HG02759 (cell line): ENCODE data around the gene DIAPH2.
"Not testable (repeated sequence)": the region's sequence is repeated elsewhere in the genome, so short reads cannot be mapped to it uniquely, and the experiment has no call there.

Source experiments
- ATAC-seq: cut with Tn5 transposase; IDR thresholded peaks from one replicate; pipeline ENCODE4 v1.9.1; 2021; ENCODE audit warnings: mild to moderate bottlenecking, moderate library complexity; ENCODE audit not compliant: unreplicated experiment

The DIAPH2 gene

GRCh38 chrX:96684339-96685209 lies at the start of gene DIAPH2:
Gene DIAPH2 (plus strand): TSS chrX:96684842.
- ATAC-seq: peak; percentile 86

DNA sequence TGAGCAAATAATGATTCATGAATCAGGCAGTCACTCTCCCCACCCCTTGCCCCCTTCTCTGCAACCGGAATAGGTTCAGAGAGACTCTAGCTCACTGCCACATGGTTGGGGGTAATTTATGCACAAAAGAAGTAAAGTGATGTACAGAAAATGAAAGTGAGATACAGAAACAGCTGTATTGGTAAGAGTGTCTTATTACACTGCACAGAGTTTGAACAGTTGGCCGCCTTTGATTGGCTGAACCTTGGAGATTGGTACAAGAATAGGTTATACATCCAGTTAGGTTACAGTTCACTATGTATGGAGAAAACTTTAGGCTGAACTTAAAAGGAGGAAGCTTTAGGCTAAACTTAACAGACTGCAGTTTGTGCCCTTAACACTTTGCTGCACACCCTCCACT lies 34.6 kb upstream of the DIAPH2 start:
- no peak for ATAC-seq

DNA sequence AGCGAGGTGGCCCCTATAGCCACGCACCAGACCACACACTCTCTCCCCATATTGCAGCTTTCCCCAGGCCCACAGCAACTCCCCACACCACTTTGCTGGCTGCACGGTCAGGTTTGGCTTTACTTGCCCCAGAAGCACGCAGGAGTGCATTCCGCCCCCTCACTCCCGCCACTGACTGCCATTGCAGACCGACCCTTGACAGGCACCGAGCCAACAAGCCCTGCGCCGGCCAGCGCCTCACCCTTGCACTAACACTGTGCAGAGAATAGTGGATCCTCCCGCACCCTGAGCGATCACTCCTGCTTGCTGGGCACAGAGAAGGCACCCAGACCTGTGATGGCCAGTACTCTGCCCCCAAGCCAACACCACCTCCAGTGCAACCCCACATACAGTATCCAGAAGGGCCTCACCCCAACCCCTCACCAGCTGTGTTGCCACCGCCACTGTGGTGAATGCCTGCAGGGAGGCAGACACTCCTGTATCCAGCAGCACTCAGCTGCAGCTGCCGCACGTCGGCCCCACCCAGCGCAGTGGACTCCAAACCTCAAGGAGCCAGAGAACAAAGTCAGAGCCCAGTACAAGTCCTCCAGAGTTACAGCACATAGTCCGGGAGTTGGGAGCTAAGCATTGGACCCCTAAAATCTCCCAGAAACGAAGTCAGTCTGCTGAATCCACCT lies 28.6 kb upstream of the DIAPH2 start:
- no peak for ATAC-seq

DNA sequence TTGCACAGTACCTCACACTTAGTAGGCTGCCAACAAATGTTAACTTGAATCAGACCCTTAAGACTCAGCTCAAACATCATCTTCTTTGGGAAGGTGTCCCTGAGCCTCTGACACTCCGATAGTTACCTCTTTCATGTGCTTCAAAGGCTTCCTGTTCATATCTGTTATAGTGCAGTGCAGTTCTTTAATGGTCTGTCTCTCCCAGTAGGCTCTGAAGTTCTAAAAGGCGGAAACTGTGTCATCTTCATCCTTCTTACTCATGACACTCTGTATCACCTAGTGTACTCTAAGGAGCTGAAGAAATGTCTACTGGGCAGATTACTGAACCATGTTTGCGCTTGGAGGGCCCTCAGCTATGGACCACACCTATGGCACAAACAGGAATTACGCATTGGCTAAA lies 2.1 kb upstream of the DIAPH2 start:
- no peak for ATAC-seq

- peak; percentile 5 for ATAC-seq
Observed at GRCh38 chrX:96683997-96684338, 674 bp upstream of the DIAPH2 start.

- ATAC-seq: peak; percentile 28
Observed at GRCh38 chrX:96685210-96686099, 813 bp downstream of the DIAPH2 start.

DNA sequence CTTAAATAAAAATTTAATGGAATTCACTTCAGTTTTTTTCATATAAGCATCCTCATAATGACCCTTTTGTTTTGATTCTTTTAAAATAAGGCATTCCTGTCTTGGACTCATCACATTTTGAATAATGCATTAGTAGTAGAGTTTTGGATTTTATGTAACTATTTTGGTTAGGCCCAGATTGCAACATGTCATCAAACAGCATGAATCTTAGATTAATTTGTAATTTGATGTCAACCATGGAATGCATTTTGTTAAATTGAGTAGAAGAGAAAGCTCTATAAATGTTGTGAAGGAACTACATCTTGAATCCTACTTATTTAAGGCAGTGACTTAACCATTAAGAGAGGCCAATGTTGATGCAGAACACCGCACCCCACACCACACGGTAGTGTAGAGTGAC lies 3.1 kb downstream of the DIAPH2 start:
- ATAC-seq: no peak

DNA sequence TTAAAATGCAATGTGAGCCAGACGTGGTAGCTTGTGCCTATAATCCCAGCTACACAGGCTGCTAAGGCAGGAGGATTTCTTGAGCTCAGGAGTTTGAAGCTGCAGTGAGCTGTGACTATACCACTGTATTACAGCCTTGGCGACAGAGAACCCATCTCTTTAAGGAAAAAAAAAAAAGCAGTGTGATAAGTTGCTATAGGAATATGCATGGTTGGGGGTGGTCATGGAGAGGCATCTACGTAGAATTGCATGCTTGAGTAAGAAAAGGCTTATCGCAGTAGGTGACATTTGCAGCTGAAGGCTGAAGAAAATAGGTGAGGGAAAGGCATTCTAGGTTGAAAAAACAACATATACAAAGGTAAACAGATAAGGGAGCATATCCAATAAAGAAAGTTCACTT lies 4.1 kb downstream of the DIAPH2 start:
- no peak for ATAC-seq

DNA sequence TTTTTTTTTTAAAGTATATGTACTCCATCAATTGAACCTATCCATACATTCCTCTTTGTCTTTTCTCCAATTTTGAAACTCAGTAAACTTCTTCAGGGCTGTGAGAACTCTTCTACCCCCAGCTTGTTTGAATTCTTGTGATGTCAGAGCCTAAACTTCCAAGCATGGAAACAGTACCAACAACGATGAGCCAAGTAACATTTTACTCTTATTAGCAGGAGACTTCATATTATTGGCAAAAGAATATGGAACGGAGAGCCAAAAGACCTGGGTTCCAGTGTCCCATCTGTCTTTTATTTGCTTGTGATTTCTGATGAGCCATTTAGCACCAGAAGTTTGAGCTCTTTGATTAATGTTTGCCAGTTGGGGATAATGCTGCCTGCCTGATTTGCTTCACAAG lies 5.3 kb downstream of the DIAPH2 start:
- ATAC-seq: no peak

- no peak for ATAC-seq
Observed at GRCh38 chrX:96692454-96692853, 7.8 kb downstream of the DIAPH2 start.

DNA sequence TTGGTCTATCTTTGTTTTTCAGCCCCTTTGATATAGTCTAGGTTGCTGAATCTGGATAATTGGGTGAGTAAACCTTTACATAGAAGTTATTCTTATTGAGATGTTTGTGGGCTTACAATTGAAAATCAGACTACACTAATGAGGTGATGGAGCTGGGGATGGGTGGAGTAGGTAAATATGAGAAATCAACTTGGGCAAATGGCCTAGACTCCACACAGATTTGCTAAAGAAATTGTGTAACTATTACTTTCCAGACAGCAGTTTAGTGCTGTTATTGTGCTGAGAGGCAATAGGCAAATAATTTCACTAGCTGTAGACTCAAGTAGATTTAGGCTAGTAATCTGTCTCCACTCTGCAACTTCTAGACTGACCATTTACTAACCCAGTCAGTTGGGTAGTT lies 8.2 kb downstream of the DIAPH2 start:
- no peak for ATAC-seq

GRCh38 chrX:96693407-96693806 lies 8.8 kb downstream of the DIAPH2 start:
- no peak for ATAC-seq

DNA sequence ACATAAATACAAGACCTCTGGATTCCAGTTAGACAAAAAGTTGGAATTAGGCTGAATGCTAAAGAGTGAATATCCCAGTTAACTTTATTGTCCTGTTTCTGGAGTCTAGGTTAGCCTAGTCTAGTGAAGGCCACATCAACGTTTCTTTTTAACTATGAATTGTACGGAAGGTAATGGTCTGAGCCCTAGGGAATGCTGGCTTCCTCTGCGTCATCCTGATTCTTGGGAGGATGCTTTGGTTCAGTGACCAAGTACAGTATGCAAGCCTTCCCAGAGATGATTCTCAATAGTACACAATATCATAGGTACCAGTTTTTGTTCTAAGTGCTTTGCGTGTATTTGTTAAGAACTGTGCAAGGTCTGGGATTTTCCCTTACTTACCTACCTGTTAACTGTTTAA lies 11.8 kb downstream of the DIAPH2 start:
- ATAC-seq: no peak

DNA sequence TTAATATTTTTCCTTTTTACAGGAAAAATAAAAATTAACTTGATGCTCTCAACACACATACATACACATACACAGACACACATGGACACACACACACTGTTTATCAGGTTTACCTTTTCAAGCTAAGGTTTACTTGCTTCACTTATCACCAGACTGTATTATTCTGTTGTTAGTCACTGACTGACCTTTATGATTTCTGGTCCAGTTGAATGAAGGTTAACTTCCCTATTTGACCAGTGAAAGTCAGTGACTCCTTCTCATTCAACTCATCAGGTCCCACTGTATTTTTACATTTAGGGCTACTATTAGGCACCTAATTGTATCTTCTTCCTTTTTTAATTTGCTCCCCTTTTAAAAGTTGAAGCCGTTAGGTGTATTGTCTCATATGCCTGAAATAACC lies 16.0 kb downstream of the DIAPH2 start:
- ATAC-seq: no peak

GRCh38 chrX:96703379-96703778 lies 18.7 kb downstream of the DIAPH2 start:
- ATAC-seq: no peak

DNA sequence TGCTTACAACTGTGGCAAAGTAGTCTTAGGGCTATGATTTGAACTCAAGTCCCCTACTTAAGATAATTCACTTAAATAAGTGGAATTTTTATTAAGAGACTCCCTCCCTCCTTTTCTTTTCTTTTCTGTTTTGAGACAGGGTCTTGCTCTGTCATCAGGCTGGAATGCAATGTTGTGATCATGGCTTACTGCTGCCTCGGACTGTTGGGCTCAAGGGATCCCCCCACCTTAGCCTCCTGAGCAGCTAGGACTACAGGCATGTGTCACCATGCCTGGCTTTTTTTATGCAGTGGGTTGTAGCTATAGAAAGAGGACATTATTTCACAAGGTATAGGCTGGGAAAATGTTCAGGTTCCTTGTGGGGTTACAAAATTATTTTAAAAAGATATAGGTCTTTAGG lies 19.2 kb downstream of the DIAPH2 start:
- no peak for ATAC-seq

- ATAC-seq: no peak
Observed at GRCh38 chrX:96704629-96705028, 20.0 kb downstream of the DIAPH2 start.

DNA sequence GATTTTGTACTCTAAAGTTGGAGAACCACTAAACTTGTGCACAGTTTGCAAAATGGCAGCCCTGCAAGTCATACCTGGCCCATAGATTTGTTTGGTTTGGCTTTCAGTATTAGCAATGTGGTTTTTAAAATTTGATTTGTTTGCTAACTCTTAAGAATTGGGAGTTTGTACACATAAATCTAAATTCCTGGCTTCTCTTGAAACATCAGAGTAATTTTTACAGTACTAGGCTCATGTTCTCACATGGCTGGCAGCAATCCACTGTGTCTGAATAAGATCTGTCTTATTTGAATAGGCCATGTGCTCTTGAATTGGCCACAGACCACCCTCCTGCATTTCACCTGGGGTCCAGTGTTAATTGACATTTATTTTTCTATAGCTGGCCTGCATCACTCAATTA lies 21.3 kb downstream of the DIAPH2 start:
- ATAC-seq: no peak

DNA sequence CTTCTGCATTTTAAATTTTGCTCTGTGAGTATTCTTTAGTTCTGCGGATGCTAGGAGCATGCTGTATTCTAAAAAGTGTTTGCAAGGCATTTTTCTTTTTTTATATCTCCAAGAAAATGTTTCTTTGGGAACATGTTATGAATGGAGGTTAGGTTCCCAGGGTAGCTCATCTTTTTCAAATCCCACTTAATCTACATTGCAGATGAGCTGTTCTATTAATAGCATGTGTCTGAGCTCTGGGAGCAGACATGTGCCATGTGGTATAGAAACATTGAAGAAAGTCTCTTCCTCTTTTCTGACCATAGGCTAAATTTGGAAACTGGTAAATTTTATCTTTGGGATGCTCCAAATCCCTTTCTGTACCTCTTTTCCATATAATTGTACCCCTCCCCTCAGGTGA lies 23.2 kb downstream of the DIAPH2 start:
- ATAC-seq: no peak

GRCh38 chrX:96710031-96710430 lies 25.4 kb downstream of the DIAPH2 start:
- no peak for ATAC-seq

DNA sequence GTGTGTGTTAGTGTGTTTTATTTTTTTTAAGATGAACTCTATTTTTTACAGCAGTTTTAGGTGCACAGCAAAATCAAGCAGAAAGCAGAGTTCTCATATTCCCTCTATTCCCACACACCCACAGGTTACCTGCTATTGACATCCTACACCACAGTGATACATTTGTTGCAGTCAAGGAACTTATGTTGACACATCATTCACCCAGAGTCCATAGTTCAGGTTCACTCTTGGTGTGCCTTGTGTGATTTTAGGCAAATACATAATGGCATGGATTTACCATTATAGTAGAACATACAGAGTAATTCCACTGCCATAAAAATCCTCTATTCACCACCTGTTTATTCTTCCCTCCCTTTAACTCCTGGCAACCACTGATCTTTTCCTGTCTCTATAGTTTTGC lies 28.7 kb downstream of the DIAPH2 start:
- ATAC-seq: no peak

- not testable (repeated sequence) for ATAC-seq
Observed at GRCh38 chrX:96714393-96714792, 29.8 kb downstream of the DIAPH2 start.
